Measurements from ENCODE around the gene GNL2.
A peak's percentile ranks its signal among the peaks of the same experiment; 100 is the strongest.

GNL2 gene

DNA sequence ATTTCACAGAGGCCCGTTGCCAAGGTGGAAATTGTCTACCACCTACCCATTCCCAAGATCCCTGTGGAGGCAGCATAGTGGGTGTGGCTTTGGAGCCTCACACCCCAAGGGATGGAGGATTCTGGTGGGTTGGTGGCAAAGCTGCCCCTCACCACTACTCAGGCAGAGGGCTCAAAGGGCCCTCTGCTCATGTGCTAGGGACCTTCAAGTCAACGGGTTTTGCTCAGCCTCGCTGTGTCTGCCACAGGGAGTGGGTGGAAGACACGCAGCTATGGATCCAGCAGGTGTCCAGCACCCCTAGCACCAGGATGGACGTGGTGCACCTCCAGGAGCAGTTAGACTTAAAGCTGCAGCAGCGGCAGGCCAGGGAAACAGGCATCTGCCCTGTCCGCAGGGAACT, 36.7 kb downstream of the GNL2 start:
- DNase-seq (ENCODE audit: extremely low spot score) = no peak
- no peak for TF ChIP-seq ELF4 (IDR thresholded peaks at IDR 0.05)
- no peak for TF ChIP-seq ZNF384 (IDR thresholded peaks at IDR 0.05)
- no peak for TF ChIP-seq HDGF (IDR thresholded peaks at IDR 0.05; ENCODE audit: borderline replicate concordance)
- TF ChIP-seq FOXK2 (IDR thresholded peaks at IDR 0.05) = no peak
- ChIA-PET POLR2A (no interaction called here), CTCF (no interaction called here)

DNA sequence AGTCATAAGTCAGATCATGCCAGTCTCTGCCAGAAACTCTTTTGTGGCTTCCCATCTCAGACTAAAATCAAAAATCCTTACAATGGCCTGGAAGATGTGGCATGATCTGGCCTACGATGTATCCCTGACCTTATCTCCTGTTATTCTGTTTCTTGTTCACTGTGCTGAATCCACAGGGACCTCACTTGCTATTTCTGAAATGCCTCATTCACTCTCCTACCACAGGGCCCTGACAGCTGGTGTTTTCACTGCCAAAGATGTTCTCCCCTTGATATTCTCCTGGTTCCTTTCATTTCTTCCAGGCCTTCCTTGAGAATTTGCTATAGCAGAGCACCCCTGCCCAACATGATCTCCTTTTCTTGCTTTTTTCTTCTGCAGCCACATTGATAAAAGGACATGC, 37.3 kb downstream of the GNL2 start:
- CTCF ChIA-PET = no interaction called here
- TF ChIP-seq ELF4 (IDR thresholded peaks at IDR 0.05) = no peak
- POLR2A ChIA-PET = no interaction called here
- no peak for DNase-seq (ENCODE audit: extremely low spot score)

DNA sequence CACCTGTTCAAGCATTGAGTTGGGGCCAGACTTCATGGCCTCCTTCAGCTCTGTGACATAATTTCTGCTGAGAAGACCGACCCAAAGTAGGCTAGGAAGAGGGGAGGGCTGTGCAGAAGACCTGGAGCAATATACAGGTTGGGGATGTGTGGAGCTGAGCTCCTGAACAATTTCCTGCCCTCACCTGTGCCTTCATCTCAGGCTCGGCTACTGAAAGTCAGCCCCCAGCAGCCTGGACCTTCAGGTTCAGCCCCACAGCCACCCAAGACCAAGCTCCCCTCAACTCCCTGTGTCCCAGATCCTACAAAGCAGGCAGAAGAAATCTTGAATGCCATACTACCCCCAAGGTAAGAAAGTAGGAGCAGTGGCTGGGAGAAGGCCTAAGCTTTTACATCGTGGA, 38.3 kb downstream of the GNL2 start:
- TF ChIP-seq SUZ12 (IDR thresholded peaks at IDR 0.05) (no peak), FOXK2 (IDR thresholded peaks at IDR 0.05) (no peak), L3MBTL2 (conservative IDR thresholded peaks at IDR 0.05) (no peak), NFRKB (IDR thresholded peaks at IDR 0.05) (no peak), HDGF (IDR thresholded peaks at IDR 0.05; ENCODE audit: borderline replicate concordance) (no peak), FOXM1 (IDR thresholded peaks at IDR 0.05; ENCODE audit: borderline replicate concordance) (no peak), FOXA1 (IDR thresholded peaks at IDR 0.05) (no peak), SP1 (IDR thresholded peaks at IDR 0.05) (no peak), ARNT (IDR thresholded peaks at IDR 0.05) (no peak), LEF1 (IDR thresholded peaks at IDR 0.05; ENCODE audit: borderline replicate concordance) (no peak), TARDBP (IDR thresholded peaks at IDR 0.05) (no peak), CTBP1 (IDR thresholded peaks at IDR 0.05; ENCODE audit: borderline replicate concordance) (no peak), ZNF384 (IDR thresholded peaks at IDR 0.05) (no peak), BHLHE40 (IDR thresholded peaks at IDR 0.05; ENCODE audit: borderline replicate concordance) (no peak), ELF4 (IDR thresholded peaks at IDR 0.05) (no peak)
- TF ChIP-seq, protein P1, sequence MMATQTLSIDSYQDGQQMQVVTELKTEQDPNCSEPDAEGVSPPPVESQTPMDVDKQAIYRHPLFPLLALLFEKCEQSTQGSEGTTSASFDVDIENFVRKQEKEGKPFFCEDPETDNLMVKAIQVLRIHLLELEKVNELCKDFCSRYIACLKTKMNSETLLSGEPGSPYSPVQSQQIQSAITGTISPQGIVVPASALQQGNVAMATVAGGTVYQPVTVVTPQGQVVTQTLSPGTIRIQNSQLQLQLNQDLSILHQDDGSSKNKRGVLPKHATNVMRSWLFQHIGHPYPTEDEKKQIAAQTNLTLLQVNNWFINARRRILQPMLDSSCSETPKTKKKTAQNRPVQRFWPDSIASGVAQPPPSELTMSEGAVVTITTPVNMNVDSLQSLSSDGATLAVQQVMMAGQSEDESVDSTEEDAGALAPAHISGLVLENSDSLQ (IDR thresholded peaks at IDR 0.05) = no peak
- ChIA-PET CTCF (interaction anchor here (0.6 kb wide), 1 partner anchor 208 kb away, joined by 3 read pairs; no protein-coding TSS in a partner anchor), POLR2A (interaction anchor here (1.0 kb wide), 1 partner anchor 133 kb away, joined by 3 read pairs; a partner anchor contains a TSS)
- DNase-seq (ENCODE audit: extremely low spot score) = no peak

DNA sequence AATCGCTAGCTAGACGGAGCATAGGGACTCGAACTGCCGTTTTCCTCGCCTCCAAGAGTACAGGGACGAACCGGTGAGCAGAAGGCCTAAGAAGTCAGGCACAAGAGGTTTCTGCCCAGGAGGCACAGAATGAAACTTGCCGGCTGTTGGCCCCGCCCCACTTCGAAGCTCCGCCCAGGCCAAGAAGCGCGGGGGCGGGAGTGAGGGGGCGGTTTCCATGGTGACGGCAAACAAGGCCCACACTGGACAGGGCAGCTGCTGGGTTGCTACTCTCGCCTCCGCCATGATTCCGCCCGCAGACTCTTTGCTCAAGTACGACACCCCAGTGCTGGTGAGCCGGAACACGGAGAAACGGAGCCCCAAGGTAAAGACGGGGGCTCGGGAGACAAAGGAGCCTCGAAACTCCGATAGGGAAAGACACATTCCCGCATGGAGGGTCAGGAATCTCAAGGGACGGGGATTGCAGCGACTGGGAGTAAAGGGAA, 39.0 kb downstream of the GNL2 start, which contains the start of gene DNALI1:
TSS of gene DNALI1 (plus strand) at position 229 of the 485 bp plus-strand sequence. CDS start at position 284, 55 bp downstream.
- CTCF ChIA-PET = interaction anchor here (0.6 kb wide), 1 partner anchor 208 kb away, joined by 3 read pairs; no protein-coding TSS in a partner anchor
- POLR2A ChIA-PET = interaction anchor here (0.8 to 1.0 kb wide), 2 partner anchors 42 to 134 kb away, joined by 3 to 5 read pairs; partner anchors contain the start of gene MEAF6
- DNase-seq (ENCODE audit: extremely low spot score) = peak; percentile 79
- TF ChIP-seq SUZ12 (IDR thresholded peaks at IDR 0.05) = no peak
- TF ChIP-seq HDGF (IDR thresholded peaks at IDR 0.05; ENCODE audit: borderline replicate concordance) = no peak
- TF ChIP-seq, protein P1 (IDR thresholded peaks at IDR 0.05) = no peak
- no peak for TF ChIP-seq NFRKB (IDR thresholded peaks at IDR 0.05)
- TF ChIP-seq BHLHE40 (IDR thresholded peaks at IDR 0.05; ENCODE audit: borderline replicate concordance) = no peak
- TF ChIP-seq ELF4 (IDR thresholded peaks at IDR 0.05) = no peak

DNA sequence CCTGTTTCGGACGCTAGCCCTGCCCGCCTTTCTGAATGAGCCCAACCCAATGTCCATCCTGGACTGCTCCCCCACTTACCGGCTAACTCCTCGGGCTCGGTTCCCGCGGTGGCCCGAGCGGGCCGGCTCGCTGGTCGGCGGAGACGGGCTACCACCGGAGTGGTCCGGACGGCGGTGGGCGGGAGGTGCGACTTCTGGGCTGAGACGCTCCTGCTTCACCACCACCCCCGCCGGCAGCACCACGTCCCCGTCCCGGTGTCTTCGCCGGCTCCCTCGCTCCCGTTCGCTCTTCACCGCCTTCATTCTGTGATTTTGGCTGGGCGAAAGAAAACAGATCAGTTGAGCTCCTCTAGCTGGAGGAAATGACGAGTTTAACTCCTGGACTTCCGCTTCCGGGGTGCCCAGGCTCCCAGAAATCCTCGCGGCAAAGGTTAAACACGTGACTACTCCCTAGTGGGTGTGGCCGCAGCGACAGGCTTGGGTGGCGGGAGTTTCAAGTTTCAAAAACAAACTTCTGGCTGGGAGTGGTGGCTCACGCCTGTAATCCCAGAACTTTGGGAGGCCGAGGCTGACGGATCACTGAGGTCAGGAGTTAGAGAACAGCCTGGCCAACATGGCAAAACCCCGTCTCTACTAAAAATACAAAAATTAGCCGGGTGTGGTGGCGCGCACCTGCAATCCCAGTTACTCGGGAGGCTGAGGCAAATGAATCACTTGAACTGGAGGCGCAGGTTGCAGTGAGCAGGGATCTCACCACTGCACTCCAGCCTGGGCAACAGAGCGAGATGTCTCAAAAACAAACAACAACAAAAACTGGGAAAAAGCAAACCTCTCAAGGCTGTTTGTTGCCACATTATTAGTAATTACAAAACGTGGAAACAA, 41.6 kb downstream of the GNL2 start, which contains the start of gene SNIP1:
TSS of gene SNIP1 (minus strand) at position 367 of the 882 bp plus-strand sequence. CDS start at position 303, 64 bp downstream.
- peak; percentile 95 for DNase-seq (ENCODE audit: extremely low spot score)
- ChIA-PET POLR2A (interaction anchor here (1.0 to 1.6 kb wide), 6 partner anchors 10 to 79 kb away, joined by 3 to 4 read pairs (median 4); partner anchors contain the start of genes GNL2 and MEAF6), CTCF (no interaction called here)
- TF ChIP-seq FOXM1 (IDR thresholded peaks at IDR 0.05; ENCODE audit: borderline replicate concordance) (0 out of 2 replicates have a peak, but pooled peaks have one; percentile 39), SUZ12 (IDR thresholded peaks at IDR 0.05) (no peak), LEF1 (IDR thresholded peaks at IDR 0.05; ENCODE audit: borderline replicate concordance) (no peak), SP1 (IDR thresholded peaks at IDR 0.05) (no peak), TARDBP (IDR thresholded peaks at IDR 0.05) (no peak), BHLHE40 (IDR thresholded peaks at IDR 0.05; ENCODE audit: borderline replicate concordance) (no peak), ZNF384 (IDR thresholded peaks at IDR 0.05) (no peak), ARNT (IDR thresholded peaks at IDR 0.05) (no peak), NFRKB (IDR thresholded peaks at IDR 0.05) (no peak), ELF4 (IDR thresholded peaks at IDR 0.05) (peak; percentile 87), FOXA1 (IDR thresholded peaks at IDR 0.05) (no peak), FOXK2 (IDR thresholded peaks at IDR 0.05) (no peak), L3MBTL2 (conservative IDR thresholded peaks at IDR 0.05) (peak; percentile 71; the same call in 1 of the 2 replicates), CTBP1 (IDR thresholded peaks at IDR 0.05; ENCODE audit: borderline replicate concordance) (no peak), HDGF (IDR thresholded peaks at IDR 0.05; ENCODE audit: borderline replicate concordance) (no peak)
- TF ChIP-seq, protein P1 (IDR thresholded peaks at IDR 0.05) = no peak

DNA sequence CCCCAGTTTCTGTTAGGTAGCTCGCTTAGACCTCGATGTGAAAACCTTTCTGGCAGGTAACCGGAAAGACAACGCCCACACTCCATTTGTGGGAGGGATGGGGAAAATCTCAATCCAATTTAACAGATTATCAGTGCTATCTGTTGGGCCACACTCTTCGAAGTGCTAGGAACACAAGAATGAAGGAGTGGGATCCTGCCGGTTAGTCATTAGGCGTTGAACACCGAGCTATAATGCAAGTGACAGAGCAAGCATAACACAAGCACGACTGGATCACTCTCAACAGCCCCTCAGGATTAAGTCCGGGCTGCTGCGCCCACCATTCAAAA, 42.2 kb downstream of the GNL2 start:
- no peak for TF ChIP-seq SUZ12 (IDR thresholded peaks at IDR 0.05)
- no peak for TF ChIP-seq ARNT (IDR thresholded peaks at IDR 0.05)
- no peak for TF ChIP-seq FOXM1 (IDR thresholded peaks at IDR 0.05; ENCODE audit: borderline replicate concordance)
- TF ChIP-seq FOXA1 (IDR thresholded peaks at IDR 0.05) = no peak
- TF ChIP-seq SP1 (IDR thresholded peaks at IDR 0.05) = no peak
- no peak for TF ChIP-seq NFRKB (IDR thresholded peaks at IDR 0.05)
- no peak for TF ChIP-seq ZNF384 (IDR thresholded peaks at IDR 0.05)
- no peak for TF ChIP-seq CTBP1 (IDR thresholded peaks at IDR 0.05; ENCODE audit: borderline replicate concordance)
- TF ChIP-seq ELF4 (IDR thresholded peaks at IDR 0.05) = no peak
- no peak for TF ChIP-seq LEF1 (IDR thresholded peaks at IDR 0.05; ENCODE audit: borderline replicate concordance)
- TF ChIP-seq TARDBP (IDR thresholded peaks at IDR 0.05) = no peak
- no peak for TF ChIP-seq HDGF (IDR thresholded peaks at IDR 0.05; ENCODE audit: borderline replicate concordance)
- no peak for TF ChIP-seq FOXK2 (IDR thresholded peaks at IDR 0.05)
- no peak for TF ChIP-seq BHLHE40 (IDR thresholded peaks at IDR 0.05; ENCODE audit: borderline replicate concordance)
- no peak for TF ChIP-seq L3MBTL2 (conservative IDR thresholded peaks at IDR 0.05)
- TF ChIP-seq, protein P1 (IDR thresholded peaks at IDR 0.05) = no peak
- ChIA-PET POLR2A (interaction anchor here (1.0 to 1.6 kb wide), 5 partner anchors 10 to 78 kb away, joined by 3 to 4 read pairs (median 3); partner anchors contain the start of gene GNL2), CTCF (no interaction called here)
- no peak for DNase-seq (ENCODE audit: extremely low spot score)
